ENCODE measurements around the gene LYPD1.
A peak's percentile ranks its signal among the peaks of the same experiment; 100 is the strongest.

Gene LYPD1

DNA sequence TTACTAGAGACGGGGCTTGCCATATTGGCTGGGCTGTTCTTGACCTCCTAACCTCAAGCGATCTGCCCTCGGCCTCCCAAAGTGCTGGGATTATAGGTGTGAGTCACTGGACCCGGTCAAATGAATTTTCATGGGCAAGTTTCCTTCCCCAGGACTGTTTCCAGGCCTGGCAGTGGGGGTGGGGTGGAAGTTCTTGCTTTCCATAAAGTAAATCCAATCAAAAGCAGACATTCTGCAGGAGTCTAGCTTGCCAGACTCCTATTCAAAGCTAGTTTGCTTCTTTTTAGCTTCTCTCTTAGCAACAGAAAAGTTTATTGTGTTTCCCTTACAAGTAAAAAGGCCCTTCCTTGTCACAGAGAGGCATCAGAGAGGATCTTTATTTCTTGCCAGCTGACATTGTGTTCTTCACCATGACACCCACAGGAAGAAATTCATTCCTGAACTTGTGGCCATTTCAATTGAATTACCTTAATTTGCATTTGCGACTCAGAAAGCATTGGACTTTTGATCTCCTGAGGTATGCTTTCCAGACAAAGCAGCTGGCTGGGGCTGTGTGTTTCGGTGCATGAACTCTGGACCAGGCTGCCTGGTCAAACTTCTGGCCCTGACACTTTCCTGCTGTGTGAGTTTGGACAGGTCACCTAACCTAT, 37.9 kb downstream of the LYPD1 start:
- DNase-seq = no peak

DNA sequence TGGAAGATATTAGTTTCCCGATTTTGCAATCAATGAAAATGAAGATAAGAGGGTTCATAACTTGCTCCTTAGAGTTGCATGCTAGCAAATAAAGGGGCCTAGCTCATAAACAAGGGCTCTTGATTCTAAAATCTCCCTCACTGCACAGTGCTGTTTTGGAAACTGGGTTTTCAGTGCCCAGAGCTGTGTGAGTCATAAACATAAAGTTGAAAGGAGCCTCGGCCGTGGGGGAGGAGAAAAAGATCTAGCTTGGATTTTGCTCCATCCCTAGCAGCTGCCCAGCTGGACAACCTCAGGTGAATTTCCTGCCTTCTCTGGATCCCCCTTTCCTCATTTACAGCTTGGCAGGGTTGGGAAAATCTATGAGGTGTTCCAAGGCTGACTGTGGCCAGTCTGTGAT, 42.5 kb downstream of the LYPD1 start:
- no peak for DNase-seq

DNA sequence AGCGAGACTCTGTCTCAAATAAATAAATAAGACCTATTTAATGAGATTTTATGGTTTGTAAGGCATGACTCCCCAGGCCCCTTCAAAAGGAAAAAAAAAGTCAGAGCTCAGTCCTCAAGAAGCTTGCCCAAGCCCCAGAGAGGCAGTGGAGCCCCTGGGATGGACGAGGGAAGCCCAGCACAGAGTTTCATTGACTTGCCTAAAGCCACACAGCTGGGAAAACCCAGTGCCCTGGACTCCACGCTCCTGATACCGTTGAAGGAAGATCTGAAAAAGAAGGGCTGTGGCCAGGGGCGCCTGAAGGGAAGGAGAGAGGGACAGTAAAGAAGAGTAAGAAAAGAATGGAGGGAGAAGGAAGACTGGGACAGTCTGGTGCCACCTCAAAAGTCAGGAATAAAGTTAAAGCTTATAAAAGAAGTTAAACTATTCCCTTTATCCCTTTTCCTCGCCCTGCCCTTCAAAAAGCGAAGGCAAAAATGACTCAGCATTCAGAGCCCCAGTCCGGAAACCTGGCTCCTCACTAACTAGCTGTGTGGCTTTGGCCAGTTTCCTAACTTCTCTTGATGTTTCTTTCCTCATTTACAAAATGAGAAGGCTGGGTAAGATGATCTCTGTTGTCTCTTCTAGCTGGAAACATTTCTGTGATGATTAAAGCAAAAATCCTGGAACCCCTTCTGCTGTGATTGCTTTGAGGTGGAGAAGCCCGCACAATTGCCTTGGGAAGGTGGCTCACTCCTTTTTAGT, 46.7 kb downstream of the LYPD1 start:
- DNase-seq = peak; percentile 51

DNA sequence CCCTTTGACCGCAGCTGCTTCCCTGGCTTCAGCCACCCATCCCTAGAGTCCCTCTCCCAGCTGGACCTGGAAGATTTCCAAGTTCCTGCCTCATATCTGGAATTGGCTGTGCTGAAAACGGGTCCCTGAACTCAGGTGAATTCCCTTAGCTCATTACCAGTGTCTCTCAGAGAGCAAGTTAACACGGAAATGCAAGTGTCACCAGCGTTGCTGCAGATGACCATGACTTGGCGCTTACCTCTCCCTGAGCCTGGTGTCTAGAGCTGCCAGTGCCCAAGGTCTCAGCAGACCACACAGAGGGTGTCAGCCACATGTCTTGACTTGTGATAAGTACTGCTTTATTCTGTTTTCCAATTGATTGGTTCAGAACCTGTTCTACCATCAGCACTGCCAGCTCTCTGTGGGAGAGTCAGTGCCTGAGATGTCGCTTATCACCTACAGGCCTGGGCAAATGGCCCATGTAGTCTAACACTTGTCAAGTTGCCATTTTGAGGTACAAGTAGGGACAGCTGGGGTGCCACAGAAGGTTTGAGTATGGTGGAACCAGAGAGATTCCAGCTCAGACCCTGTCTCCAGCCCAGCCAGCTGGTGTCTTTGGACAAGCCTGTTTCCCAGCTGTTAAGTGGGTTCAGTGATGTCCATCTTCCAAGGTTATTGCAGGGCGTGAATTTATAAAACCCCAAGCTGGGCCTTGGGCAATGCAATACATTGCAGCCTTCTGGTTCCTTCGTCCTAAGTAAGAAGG, 48.7 kb downstream of the LYPD1 start:
- DNase-seq = no peak

DNA sequence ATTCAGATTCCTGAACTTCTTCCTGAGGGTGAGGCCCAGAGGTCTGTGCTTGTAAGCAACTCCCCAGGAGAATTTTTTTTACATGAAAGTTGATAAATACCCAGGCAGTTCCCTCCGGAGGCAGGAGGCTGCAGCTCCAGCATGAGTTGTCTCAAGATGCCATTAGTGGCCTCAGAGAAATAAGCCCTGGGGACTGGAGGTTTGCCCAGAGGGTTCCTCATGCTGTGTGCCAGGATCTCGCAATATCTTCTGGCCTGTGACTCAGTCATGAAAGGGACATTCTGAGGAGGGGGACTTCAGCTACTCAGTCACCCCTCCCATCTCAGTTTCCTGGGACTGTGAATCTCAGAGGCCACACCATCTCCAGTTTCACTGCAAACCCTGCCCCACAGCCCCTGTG, 49.9 kb downstream of the LYPD1 start:
- DNase-seq = no peak

DNA sequence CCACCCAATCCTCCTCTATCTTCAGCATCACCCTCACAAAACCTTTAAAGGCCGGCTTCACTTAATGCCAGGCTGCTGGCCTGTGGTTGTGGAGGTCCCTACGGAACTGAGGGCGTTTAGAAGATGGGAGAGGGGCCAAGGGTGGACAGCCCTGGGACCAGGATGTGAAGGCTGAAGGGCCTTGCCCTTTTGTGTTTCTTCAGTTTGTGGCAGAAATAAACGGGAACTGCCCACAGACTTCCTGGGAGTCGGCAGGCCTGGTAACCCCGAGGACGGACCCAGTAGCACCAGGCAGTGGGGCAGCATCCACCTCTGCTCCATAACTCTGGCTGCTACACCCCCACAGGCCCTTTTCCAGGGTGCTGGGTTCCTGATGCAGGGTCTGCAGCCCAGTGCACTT, 51.3 kb downstream of the LYPD1 start:
- DNase-seq = no peak

DNA sequence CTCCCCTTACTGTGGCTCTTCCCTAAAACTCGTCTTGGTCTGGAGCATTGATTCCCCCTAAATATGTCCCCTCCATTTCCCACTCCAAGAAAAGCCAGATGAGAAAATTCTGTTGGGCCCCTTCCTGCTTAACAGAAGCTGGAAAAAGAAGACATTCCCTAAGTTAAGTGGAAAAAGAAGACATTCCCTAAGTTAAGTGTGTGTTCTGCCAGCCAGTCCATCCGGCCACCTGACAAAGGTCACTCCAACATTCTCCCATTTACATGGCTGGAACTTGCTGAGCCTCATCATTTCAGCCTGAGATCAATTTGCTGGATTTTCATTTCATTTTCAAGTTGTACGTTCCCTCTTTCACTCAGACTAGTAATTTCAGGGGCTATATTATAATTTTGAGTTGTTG, 52.0 kb downstream of the LYPD1 start:
- DNase-seq = no peak

DNA sequence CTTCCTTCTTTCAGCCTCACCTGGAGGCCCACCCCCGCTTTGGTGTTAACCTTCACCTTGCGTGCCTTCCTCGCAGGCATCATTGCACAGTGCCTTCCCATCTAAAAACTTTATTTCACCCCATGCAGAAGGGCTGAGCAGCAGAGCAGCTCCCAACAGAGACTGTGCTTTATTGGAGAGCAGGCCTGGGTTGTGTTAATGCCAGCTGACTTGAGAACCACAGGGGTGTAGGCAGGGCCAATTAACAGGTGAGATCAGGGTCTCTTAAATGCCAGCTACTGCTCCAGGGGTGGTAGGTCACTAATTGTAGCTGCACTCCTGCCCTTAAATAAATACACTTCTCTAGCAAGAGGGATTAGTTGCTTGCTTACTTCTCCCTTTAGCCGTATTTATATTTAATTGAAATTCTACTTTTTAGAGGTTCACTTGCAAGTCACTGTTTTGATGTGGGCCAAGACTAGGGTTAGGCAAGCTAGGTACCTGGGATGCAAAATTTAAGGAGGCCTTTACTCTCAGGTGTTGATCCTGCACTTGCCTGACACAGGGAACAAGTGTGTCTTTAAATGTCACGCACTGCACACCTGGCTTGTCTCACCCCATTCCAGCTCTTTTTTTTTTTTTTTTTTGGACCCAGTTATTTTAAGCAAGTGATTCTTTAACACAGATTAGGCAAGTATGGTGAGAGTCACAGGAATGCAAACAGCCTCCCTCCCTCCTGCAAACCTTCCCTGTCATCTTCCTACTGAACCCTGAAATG, 54.5 kb downstream of the LYPD1 start:
- no peak for DNase-seq

DNA sequence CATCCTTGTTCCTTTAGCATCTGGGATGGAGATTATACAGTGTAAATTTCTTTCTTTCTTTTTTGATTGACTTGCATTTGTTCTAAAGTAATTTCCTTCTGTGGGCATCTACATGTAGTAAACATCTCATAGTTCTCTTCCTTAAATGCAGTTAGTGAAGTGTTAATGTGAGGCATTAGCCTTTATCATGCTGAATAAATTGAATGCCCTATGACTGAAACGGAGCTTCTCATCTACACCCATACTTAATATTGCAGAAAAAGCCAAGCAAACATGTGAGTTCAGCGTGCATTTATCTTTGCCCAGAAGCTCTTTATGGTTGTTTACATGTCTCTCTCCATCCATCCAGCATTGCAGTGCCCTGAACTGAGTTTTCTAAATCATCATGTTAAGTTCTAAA, 58.3 kb downstream of the LYPD1 start:
- no peak for DNase-seq

DNA sequence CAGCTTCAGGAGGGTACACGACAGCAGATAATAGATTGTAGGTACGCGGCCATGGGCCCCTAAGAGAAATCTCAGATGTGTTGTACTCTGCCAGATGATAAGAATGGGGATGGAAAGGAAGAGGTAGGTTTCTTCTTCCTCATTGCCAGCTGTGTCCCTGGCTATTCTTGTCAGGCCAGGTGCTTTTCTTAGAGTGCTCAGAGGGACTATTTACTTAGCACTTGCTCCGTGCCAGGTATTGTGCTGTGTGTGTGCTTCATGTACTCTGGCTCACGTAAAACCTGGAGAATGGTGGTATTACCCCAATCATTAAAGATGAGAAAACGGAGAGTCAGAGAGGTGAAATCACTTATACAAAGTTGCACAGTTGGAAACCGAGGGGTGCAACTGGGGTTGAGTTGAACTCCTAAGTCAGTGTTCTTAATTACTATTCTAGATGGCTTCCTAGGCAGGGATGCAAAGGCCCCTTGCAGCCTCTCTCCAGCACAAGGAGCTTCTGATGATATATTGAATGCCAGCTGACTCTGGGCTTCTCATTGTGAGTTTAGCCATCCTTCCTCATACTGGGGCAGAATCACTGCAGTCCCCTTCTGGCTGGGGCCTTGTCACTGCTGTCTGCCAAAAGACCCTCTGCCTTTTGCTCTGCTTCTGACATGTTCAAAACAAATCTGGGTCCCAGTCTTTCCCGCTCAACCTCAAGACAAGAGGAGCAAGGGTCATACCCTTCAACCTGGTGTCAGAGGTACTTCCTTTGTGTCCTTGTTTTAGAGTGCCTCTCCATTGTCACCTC, 60.7 kb downstream of the LYPD1 start:
- no peak for DNase-seq

DNA sequence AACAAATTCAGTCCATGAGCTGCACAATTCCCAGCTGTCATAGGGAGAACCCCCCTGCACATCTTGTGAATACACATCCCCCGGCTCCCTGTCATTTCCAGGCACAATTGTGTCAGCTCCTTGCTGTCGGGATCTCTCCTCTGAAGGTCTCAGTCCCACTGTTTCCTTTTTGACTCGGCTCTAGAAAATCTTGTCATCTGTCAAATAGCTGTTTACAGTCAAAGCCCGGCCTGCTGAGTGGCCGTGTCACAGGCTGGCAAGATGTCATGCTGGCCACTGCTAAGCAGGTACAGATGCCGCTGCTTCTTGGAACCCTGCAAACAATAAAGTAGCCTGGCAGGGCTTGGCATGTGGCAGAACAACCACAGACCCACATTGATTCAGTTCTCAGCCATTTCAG, 61.7 kb downstream of the LYPD1 start:
- no peak for DNase-seq

DNA sequence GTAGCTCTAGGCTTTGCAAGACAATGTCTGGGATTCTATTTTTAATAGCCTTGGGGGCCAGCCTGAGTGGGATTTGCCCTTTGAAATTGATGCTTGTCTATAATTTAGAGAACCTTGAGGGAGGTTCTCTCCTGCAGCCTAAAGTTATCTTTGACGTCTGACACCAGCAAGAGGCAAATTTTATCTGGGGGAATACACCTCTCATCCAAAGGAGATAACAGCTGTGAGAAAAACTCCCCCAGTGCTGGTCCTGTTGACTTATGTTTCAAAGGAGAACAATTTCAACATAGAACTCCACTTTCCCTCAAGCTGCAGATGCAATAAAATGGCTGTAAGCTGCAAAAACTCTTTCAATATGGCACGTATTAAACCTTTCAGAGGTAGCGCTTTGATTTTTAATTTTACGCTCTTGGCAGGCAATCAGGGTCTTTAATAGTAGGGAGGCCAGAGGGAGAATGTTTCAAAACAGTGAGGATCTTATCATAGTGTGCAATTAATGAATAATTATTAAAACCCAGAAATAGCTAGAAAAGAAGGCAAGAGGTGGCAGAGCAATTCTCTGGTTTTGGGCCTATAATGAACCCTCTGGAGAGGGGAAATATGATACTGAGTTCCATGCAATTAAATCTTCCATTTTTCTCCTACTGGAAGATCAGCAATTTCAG, 62.4 kb downstream of the LYPD1 start:
- DNase-seq = no peak

DNA sequence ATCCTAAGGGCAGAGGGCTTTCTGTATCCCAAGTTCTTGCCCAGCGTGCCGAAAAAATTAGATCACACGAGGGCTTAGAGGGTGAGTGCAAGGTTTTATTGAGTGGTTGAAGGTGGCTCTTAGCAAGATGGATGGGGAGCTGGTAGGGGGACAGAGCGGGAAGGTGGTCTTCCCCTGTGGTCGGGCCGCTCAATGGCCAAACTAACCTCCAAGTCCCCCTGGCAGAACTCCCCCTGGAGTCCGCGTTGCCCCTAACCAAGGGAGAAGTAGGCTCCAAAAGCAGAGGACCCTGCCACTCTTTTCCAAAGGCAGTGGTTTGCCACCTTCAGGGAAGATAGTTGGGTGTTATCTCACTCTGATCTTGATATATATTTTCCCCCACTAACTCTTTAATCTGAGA, 63.4 kb downstream of the LYPD1 start:
- no peak for DNase-seq

DNA sequence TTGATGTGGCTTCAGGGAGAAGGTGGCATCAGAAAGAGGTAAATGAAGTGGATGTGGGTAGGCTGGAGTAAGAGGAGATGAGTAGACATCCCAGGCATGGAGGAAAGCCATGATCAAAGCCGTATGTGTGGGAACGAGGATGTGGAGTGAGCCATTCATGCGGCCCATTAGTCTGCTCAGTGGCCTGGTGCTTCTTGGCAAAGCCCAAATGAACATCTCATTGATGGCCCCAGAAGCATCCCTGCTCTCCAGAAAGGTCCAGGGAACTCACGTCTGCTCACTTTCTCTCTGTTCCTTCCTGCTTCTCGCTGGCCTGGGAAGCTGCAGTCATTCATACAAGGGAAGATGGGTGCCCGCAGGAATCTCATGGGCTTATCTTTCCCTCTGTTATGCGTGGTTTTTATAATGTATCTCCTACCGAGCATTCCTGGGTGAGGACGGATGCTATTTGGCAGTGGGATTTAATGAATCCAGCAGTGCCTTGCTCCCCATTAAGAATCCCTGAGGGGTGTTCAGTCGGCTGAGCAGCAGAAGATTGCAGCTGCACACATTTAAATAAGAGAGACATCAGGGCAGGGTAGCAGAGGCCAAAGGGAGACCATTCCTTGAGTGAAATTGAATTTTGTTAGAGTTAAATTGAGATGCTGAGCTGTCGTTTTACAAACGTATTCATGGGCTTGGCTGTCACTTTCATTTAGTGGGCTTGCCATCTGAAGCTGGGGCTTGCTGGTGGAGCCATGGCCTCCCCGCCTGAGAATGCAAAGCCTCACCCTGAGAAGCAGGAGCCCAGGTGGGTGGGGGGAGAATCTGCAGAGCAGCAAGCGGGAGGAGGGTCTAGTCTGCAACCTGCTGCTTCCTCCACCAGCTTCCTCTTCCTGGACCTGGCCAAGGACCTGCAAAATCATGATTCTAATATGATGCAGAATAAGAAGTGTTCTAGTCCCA, 64.5 kb downstream of the LYPD1 start:
- DNase-seq = no peak

DNA sequence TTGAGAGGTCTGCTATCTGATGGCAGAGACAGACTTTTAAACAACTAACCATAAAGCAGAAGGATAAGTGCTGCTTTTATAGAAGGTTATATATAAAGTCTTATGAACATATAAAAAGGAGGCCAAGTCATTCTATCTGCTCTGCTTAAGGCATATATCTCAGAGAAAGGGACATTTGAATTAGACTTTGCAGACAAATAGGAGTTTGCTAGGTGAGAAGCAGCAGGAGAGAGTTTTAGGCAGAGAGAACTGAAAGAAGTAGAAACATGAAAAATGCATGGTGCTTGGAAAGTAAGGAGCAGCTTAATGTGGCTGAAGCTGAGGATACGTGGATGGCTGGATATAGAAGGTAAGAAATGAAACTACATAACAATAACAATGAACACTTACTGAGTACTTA, 65.4 kb downstream of the LYPD1 start:
- DNase-seq = no peak

DNA sequence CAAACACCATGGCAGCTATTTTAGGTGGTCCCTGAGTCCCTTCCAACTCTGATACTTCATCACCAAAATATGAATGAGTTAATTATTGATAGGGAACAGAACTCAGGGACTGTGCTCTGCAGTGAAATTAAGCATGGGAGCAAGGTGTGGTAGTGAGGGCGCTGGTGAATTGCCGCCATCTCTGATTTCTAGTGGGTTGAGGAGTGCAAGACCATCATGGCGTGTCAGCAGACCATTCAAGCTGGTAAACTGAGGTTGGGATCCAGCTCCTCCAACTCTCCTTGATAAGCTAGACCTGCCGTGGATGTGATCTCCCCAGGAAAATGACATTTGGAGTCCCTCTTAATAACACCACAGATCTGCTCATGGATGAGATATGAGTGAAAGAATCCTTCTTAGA, 70.4 kb downstream of the LYPD1 start:
- DNase-seq = no peak

DNA sequence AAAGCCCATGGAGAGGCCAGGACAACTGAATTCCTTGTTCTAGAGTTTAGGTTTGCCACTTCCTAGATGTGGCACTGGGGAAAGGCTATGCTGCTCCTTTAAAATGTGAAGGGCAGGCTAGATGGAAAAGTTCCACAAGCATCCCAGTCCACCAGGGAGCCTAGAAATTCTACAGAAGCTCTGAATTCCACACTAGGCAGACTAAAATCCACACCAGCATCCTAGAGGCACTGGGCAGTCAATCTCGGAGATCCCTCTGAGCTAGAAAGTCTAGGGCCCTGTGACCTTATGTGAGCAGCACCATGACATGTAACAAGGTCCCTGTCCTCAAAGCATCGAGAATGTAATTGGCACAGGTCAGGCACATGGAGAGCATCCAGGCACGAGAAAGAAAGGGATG, 71.5 kb downstream of the LYPD1 start:
- DNase-seq = no peak

DNA sequence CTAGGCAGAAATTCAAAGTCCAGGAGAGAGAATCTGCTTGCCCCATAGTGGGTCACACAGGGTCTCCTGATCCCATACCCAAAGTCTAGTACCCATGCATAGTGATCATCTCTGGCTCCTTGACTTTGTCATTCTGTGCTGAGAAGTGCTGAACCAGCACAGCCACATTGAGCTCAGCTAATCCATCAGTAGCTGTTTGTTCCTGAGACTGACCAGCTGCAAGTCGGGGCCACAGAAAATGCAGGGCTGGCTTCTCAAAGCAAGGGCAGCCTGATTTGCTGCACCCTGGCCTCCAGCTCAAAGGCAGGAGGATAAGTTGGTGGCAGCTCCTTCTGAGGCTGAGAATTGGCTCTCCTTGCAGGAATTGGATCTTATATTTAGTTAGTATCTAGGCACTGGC, 72.2 kb downstream of the LYPD1 start:
- DNase-seq = no peak

DNA sequence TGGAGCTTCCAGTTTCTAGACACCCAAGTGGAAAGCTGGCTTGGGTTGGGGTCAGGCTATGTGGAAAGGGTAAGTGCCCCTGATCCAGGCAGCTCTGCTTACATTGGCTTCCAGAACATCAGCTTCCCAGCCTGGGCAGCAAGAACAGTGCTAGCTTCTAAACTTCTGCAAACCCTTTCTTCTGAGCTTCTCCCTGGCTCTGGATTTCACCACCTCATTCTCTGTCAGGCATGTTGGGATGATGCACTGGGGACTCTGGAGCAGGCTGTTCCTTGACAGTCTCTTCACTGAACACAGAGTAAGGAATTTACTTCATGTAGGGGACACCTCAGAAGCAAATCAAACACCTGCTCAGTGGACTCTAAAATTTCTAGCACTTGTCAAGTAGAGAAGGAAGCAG, 72.8 kb downstream of the LYPD1 start:
- no peak for DNase-seq

DNA sequence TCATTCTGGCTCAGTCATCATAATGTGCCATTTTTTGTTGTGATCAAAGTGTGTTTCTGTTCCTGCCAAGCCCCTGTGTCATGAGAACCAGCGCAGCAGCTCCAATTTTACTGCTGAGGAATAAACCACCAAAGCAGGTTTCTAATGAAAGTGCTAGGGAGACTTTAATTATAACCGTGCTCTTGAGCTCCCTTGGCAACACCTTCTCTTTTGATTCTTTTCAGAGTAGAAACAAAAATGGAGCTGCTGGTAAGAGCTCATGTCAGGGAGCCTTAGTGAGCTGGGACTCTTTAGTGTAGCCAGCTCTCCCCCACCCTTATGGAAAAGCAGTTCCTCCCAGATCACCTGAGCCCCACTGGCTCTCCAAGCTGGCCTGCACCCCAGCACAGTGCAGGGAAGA, 74.3 kb downstream of the LYPD1 start:
- DNase-seq = no peak

DNA sequence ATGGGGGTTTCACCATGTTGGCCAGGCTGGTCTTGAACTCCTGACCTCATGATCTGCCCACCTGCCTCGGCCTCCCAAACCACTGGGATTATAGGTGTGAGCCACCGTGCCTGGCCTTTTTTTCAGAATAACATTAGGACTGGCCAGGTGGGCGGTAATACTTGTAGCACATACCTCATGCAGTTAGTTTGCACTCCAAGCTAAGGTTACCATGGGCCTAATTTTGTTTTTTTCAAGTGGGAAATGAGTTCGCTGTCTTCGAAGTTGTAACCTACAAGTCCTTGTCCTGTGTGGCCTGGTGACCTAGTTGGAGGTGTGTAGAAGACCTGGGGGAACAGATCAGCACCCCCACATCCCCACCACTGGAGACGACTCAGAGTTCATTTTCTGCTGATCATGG, 74.8 kb downstream of the LYPD1 start:
- no peak for DNase-seq

Measured in left hindlimb (tissue), 1 donor.